Erythroblast (primary cell): ENCODE data around the gene ZBTB8A.

Experiments used
- GATA1 ChIP-seq: IDR thresholded peaks from 2 replicates; pipeline ENCODE4 v1.6.1; 2011; ENCODE audit warnings: low read depth, mild to moderate bottlenecking, control low read depth, low read length, moderate library complexity
- POLR2A ChIP-seq: IDR thresholded peaks from 2 replicates; pipeline ENCODE4 v1.6.1; 2011; ENCODE audit warnings: mild to moderate bottlenecking, low read length

DNA sequence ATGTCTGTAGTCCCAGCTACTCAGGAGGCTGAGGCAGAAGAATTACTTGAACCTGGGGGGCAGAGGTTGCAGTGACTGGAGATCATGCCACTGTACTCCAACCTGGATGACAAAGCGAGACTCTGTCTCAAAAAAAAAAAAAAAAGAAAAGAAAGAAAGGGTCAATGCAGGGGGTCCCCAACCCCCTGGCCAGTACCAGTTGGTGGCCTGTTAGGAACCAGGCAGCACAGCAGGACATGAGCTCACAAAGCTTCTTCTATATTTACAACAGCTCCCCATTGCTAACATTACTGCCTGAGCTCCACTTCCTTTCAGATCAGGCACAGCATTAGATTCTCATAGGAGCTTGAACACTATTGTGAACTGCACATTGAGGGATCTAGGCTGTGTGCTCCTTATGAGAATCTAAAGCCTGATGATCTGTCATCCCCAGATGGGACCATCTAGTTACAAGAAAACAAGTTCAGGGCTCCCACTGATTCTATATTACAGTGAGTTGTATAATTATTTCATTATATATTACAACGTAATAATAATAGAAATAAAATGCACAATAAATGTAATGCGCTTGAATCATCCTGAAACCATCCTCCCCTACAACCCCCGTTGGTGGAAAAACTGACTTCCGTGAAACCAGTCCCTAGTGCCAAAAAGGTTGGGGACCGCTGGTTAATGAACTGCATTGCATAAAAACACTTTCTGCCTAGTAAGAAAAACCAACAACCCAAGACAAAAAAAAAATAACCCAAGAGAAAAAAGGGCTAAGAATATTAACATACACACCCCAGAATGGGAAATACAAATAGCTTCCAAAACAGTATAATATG, 108.3 kb downstream of the ZBTB8A start:
- no peak for TF ChIP-seq POLR2A
- no peak for TF ChIP-seq GATA1
